Ishikawa (cell line): Measurements from ENCODE around the gene FGFR3.

Experiments used
- CEBPB ChIP-seq: IDR thresholded peaks from 2 replicates; pipeline ENCODE4 v1.6.1; 2012
- EGR1 ChIP-seq: IDR thresholded peaks from 2 replicates; pipeline ENCODE4 v1.6.1; 2012
- EP300 ChIP-seq: IDR thresholded peaks from 2 replicates; pipeline ENCODE4 v1.6.1; 2012; ENCODE audit warnings: borderline replicate concordance
- FOXM1 ChIP-seq: IDR thresholded peaks from 2 replicates; pipeline ENCODE4 v1.6.1; 2012; ENCODE audit warnings: low read depth, borderline replicate concordance
- MAX ChIP-seq: IDR thresholded peaks from 2 replicates; pipeline ENCODE4 v1.6.1; 2012
- NFIC ChIP-seq: IDR thresholded peaks from 2 replicates; pipeline ENCODE4 v1.6.1; 2012
- RAD21 ChIP-seq: IDR thresholded peaks from 2 replicates; pipeline ENCODE4 v1.6.1; 2012; ENCODE audit warnings: low read depth
- REST ChIP-seq: IDR thresholded peaks from 2 replicates; pipeline ENCODE4 v1.6.1; 2012; ENCODE audit warnings: low read depth, mild to moderate bottlenecking
- TAF1 ChIP-seq: IDR thresholded peaks from 2 replicates; pipeline ENCODE4 v1.6.1; 2012; ENCODE audit warnings: low read depth, mild to moderate bottlenecking
- TCF12 ChIP-seq: IDR thresholded peaks from 2 replicates; pipeline ENCODE4 v1.6.1; 2012; ENCODE audit warnings: low read depth
- TEAD4 ChIP-seq: IDR thresholded peaks from 2 replicates; pipeline ENCODE4 v1.6.1; 2012
- USF1 ChIP-seq: IDR thresholded peaks from 2 replicates; pipeline ENCODE4 v1.6.1; 2012
- YY1 ChIP-seq: IDR thresholded peaks from 2 replicates; pipeline ENCODE4 v1.6.1; 2012; ENCODE audit warnings: low read depth
- ZBTB7A ChIP-seq: IDR thresholded peaks from 2 replicates; pipeline ENCODE4 v1.6.1; 2012; ENCODE audit warnings: low read depth

- TF ChIP-seq EP300 = no peak
- TF ChIP-seq TEAD4 = no peak
- TF ChIP-seq MAX = no peak
- no peak for TF ChIP-seq TAF1
- no peak for TF ChIP-seq YY1
- TF ChIP-seq FOXM1 = no peak
- no peak for TF ChIP-seq EGR1
- TF ChIP-seq USF1 = no peak
- TF ChIP-seq REST = no peak
- TF ChIP-seq RAD21 = no peak
- no peak for TF ChIP-seq NFIC
- no peak for TF ChIP-seq TCF12
- TF ChIP-seq ZBTB7A = no peak
- no peak for TF ChIP-seq CEBPB
Measured at GRCh38 chr4:1824746-1825145, 31.7 kb downstream of the FGFR3 start.
